Measurements from ENCODE around the gene CUX1.

DNA sequence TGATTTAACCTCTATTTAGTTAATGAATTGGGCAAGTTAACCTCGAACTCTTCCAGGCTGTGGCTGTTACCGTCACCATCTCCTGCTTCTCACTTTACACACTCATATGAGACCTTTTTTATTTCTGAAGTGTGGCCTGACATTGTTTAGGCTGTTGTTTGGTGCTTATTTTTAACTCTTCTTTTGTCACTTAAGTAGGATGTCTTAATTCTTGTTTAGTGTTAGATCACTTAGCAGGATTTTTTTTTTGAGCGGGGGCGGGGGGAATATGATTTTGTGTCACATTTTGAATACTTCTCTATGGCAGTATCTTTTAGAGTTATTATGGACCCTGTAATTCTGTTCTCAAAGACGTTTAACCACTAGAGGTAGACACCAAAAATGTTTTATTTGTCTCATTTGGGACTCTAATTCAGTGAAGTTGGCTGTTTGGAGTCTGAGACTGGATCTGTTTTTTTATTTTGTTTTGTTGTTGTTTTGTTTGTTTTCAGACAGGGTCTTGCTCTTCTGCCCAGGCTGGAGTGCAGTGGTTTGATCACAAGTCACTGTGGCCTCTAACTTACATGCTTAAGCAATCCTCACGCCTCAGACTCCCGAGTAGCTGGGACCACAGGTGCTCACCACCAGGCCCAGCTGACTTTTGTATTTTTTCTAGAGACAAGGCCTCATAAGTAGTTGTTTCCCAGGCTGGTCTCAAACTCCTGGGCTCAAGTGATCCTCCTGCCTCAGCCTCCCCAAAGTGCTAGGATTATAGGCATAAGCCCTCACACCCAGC, 73.5 kb downstream of the CUX1 start:
- TF ChIP-seq GATA2 (IDR thresholded peaks at IDR 0.05; ENCODE audit: low read depth, low read length): no peak
- TF ChIP-seq GATA3 (IDR thresholded peaks at IDR 0.05; ENCODE audit: low read depth, low read length): no peak

Measured in SH-SY5Y (cell line).